Upper lobe of left lung (tissue), 4 donors: ENCODE results near the gene LRIT3.

Experiments
- POLR2AphosphoS5 ChIP-seq, 2 donors: sonication (generic); formaldehyde crosslinking; IDR thresholded peaks; one replicate each; pipeline ENCODE4 v1.5.1; 2017; ENCODE audit warnings: antibody characterized with exemption in 2 of 2
- TF ChIP-seq, protein P1 (sequence below), 6 experiments: fragments of 450-650 bp in 4 of 6; fragments of 200-600 bp in 2 of 6; sonication (generic) in 2 of 6; IDR thresholded peaks; one replicate each; pipeline ENCODE4 v1.5.1; 2016 to 2019; ENCODE audit warnings: antibody characterized with exemption in 6 of 6

DNA sequence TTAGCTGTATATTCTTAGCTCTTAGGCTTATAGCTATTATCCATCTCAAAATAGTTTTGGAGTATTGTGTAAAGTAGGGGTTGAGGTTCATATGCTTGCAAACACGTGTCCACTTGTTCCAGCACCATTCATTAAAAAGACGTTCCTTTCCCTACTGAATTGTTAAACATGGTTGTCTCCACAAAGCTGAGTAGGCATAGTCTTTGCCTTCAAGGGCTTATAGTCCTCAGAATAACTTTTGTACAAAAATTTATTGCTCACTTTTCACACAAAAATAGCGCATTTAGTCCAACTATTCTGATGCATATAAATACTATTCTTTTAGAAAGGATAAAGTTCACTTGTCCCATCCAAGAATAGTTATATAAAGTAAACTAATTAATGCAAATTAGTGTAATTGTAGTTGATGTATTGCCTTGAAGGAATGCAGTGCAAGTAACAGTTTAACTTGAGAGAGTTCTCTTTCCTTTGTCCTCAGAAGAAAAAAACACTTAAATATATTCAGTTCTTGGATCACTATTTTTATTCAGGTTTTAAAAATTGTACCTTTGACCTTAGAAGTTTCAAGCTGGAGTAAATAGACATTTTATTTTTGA is 14.1 kb downstream of the LRIT3 start:
- no peak for TF ChIP-seq POLR2AphosphoS5 (IDR thresholded peaks at IDR 0.05)
- TF ChIP-seq, protein P1, sequence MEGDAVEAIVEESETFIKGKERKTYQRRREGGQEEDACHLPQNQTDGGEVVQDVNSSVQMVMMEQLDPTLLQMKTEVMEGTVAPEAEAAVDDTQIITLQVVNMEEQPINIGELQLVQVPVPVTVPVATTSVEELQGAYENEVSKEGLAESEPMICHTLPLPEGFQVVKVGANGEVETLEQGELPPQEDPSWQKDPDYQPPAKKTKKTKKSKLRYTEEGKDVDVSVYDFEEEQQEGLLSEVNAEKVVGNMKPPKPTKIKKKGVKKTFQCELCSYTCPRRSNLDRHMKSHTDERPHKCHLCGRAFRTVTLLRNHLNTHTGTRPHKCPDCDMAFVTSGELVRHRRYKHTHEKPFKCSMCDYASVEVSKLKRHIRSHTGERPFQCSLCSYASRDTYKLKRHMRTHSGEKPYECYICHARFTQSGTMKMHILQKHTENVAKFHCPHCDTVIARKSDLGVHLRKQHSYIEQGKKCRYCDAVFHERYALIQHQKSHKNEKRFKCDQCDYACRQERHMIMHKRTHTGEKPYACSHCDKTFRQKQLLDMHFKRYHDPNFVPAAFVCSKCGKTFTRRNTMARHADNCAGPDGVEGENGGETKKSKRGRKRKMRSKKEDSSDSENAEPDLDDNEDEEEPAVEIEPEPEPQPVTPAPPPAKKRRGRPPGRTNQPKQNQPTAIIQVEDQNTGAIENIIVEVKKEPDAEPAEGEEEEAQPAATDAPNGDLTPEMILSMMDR (IDR thresholded peaks at IDR 0.05), result no peak
